Fibroblast of skin of right biceps (primary cell): ENCODE measurements around the gene RCOR3.

Experiments used
- DNase-seq: peaks from one replicate; pipeline ENCODE4 v3.0.0-alpha.2; 2013

The RCOR3 gene

GRCh38 chr1:211326140-211326527 lies 67.0 kb downstream of the RCOR3 start:
- DNase-seq = no peak

- DNase-seq = peak; percentile 53
Measured at GRCh38 chr1:211326528-211327345, 67.6 kb downstream of the RCOR3 start, which contains the start of gene TRAF5. TSS of gene TRAF5 (plus strand) at chr1:211326833. CDS start at chr1:211353240, 26,407 bp downstream.

GRCh38 chr1:211327346-211327921 lies 68.3 kb downstream of the RCOR3 start:
- DNase-seq = peak; percentile 66

DNA sequence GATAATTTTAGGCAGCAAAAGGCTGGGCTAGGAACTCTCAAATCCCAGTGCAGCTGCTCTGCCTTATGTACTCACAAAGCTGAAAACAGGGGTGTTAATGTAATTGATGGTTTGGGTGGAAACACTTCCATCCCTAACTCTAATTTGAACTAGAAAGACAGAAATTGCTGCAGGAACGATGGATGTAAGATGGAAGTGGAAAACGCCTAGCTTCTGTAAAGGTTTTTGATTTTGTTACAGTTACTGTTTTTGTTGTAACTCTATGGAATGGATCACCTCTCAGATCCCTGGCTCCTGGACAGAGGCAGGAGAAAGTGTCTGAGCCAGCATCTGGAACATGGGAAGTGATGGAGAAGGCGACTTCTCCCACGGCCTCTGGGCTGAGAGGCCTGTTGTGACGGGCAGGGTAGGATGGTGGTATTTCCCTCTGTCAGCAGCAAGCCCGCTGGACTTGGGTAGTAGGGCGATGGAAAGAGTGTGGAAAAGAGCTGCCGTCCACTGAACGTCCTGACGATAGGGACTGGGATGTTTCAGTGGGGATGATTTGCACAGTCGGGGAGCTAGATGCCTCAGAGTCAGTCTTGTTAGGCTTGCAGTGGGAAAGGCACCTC lies 69.0 kb downstream of the RCOR3 start:
- no peak for DNase-seq

DNA sequence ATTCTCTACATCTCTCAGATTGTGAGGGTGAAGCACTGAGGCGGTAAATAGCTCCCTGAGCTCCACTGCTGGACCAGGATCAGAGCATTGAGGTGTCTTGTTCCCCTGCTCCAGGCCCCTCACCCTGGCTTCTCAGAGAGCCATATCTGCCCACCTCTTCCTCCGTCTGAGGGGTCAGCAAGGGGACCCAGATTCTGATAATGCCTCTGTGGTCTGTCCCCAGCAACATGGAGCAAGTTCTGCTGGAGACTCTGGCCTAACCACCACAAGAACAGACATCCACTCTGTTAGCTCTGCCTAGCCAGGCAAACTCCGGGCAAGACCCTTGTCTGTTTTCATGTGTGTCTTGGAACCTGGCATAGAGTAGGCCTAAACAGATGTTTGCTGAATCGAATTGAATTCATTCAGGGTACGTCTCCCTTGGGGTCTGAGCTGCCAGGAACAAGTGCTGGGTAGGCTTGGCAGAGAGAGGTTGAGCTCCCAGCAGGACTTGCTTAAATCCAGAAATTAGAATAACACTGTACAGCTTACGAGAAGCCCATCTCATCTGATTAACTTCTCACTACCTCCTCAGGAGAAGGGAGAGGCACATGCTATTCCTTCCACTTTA lies 69.8 kb downstream of the RCOR3 start:
- DNase-seq = no peak

GRCh38 chr1:211329764-211330201 lies 70.6 kb downstream of the RCOR3 start:
- no peak for DNase-seq

- DNase-seq = no peak
Measured at GRCh38 chr1:211330282-211330936, 71.2 kb downstream of the RCOR3 start.

- peak; percentile 69 for DNase-seq
Measured at GRCh38 chr1:211331011-211331709, 72.0 kb downstream of the RCOR3 start.

DNA sequence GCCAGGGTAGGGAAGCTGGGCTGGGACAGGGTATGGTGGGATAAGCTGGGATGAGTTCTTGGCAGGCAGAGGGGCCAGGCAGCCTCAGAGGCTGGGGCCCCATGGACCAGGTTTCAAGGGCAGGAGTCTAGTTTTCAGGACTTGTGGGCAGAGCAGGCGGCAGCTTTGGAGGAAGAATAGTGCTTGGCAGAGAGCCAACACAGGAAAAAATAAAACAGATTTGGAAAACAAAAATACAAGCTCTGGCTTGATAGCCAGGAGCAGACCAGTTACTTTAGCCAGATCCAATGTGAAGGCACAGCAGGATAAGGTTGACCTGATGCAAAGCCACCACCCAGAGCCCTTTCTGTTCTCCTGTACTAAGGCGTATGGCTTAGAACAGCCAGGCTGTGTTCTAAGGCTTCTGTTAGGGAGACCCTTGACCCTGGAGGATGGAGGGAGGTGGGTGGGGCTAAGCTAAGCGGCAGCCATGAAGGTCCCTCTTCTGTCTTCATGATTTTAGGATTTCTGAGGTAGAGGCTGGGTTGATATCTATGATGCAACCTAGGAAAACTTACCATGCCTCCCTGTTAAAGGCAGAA lies 73.0 kb downstream of the RCOR3 start:
- no peak for DNase-seq

DNA sequence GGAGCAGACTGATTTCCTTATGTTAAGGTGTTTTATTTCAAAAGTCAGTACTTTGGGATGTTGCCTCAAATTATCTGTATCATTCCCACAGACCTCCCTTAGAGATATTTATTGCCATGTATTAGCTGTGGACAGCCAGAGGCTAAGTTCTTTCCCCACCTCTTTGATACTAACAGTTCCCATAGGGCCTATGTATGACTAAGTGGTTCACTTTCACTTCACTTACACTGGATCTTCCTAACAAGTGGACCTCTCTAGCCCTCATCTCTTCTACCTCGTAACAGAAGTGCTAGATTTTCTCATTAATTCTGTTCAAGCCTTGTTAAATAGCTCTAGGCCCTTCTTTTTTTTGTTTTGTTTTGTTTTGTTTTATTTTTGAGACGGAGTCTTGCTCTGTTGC lies 73.7 kb downstream of the RCOR3 start:
- DNase-seq = no peak

DNA sequence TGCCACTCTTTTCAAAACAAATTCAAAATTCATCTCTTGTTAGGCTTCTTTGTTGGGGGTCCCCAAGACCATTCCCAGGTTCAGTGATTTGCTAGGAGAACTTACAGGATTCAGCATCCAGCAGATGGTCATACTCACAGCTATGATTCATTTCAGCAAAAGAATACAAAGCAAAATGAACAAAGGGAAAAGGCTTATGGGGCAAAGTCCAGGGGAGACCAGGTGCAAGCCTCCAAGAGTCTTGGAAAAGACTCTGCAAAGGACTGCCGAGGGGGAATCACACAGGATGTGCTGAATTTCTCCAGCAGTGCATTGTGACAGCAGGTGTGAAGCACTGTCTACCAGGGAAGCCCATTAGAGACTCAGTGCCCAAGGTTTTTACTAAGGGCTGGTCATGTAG lies 74.7 kb downstream of the RCOR3 start:
- DNase-seq = no peak

GRCh38 chr1:211334986-211335385 lies 75.8 kb downstream of the RCOR3 start:
- DNase-seq = no peak

GRCh38 chr1:211335522-211336157 lies 76.5 kb downstream of the RCOR3 start:
- no peak for DNase-seq

DNA sequence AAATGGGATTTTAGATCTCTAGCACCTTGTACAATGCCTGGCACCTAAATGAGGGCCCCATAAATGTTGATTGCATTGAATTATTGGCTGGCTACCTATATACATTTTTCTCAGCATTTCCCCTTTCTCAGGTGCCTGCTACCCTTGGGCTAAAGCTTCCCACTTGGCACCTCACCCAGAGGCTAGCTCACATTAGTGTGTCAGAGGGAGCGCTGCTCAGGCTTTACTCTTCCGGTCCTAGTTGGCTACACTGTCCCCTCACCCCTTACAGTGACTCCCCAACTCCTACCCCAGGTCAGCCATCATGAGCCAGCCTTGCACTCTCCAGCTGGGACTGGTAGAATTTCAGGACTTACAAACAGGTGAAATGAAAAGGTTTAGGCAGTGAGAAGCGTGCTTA lies 77.0 kb downstream of the RCOR3 start:
- no peak for DNase-seq

- no peak for DNase-seq
Measured at GRCh38 chr1:211336775-211337174, 77.6 kb downstream of the RCOR3 start.

- DNase-seq = no peak
Measured at GRCh38 chr1:211337430-211338223, 78.5 kb downstream of the RCOR3 start.

- no peak for DNase-seq
Measured at GRCh38 chr1:211338224-211338620, 79.1 kb downstream of the RCOR3 start.

DNA sequence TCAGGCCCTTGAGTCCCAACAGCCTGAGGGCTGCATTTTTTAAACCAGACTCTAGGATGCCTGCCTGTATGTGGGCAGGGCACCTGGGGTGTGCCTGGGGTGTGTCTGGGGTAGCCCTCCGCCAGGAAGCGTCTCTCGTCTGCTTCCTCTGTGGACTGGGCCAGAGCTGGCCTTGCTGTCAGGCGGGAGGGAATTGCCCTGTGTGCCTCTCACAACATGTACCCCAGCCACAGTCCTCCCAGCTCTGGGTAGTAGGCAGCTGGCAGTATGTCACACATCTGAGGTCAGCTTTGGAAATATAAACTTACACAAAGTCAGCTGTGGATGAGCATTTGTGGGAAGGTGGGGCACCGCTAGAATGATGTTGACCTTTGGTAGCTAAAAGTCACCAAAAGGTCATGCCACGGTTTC lies 80.5 kb downstream of the RCOR3 start:
- no peak for DNase-seq

- DNase-seq = no peak
Measured at GRCh38 chr1:211340622-211341507, 81.7 kb downstream of the RCOR3 start.

- DNase-seq = no peak
Measured at GRCh38 chr1:211341999-211342398, 82.8 kb downstream of the RCOR3 start.
